Keratinocyte (primary cell): ENCODE measurements around the gene ZBTB21. TPM values are rescaled to one million over a fixed set of nuclear protein-coding genes. Genes with fewer than 3 reads are reported as not detected.

Experiments used
- DNase-seq: peaks from one replicate; pipeline ENCODE4 v3.0.0-alpha.2; 2011; ENCODE audit warnings: low read depth, missing footprints, low spot score
- FAIRE-seq: peaks from 2 replicates; lab custom pipeline; 2011; peaks lifted over from hg19 to GRCh38; lab: Jason Lieb, UNC
- H2AFZ ChIP-seq: 2 replicates; pipeline ENCODE4 v1.6.0; 2012; ENCODE audit warnings: low read length, control low read depth, inconsistent platforms; ENCODE audit not compliant: control insufficient read depth
- H3K27ac ChIP-seq: 2 replicates; pipeline ENCODE4 v1.5.1; 2011; ENCODE audit warnings: low read length; ENCODE audit not compliant: control insufficient read depth, insufficient read depth
- H3K27me3 ChIP-seq: 3 replicates; pipeline ENCODE4 v1.6.0; 2011; ENCODE audit warnings: low read length; ENCODE audit not compliant: control insufficient read depth, insufficient read depth; ENCODE audit errors: extremely low read depth
- H3K36me3 ChIP-seq, 2 experiments: 2 replicates in 1 of 2; 3 replicates in 1 of 2; pipeline ENCODE4 v1.5.1; 2011; ENCODE audit warnings: low read length in 2 of 2, mild to moderate bottlenecking in 1 of 2; ENCODE audit not compliant: control insufficient read depth in 2 of 2, insufficient read depth in 2 of 2; ENCODE audit errors: extremely low read depth in 1 of 2
- H3K4me1 ChIP-seq: 3 replicates; pipeline ENCODE4 v1.5.1; 2011; ENCODE audit warnings: low read length; ENCODE audit not compliant: control insufficient read depth, insufficient read depth; ENCODE audit errors: extremely low read depth
- H3K4me2 ChIP-seq: 3 replicates; pipeline ENCODE4 v1.6.0; 2011; ENCODE audit warnings: low read depth, low read length; ENCODE audit not compliant: control insufficient read depth, insufficient read depth; ENCODE audit errors: extremely low read depth
- H3K4me3 ChIP-seq, 3 experiments: fragments of 200-600 bp in 1 of 3; sonication (generic) in 1 of 3; 2 replicates in 2 of 3; 3 replicates in 1 of 3; pipeline ENCODE4 v1.5.1; 2011 to 2016; ENCODE audit warnings: low read length in 3 of 3, mild to moderate bottlenecking in 3 of 3, control low read depth in 2 of 3, inconsistent platforms in 1 of 3, low read depth in 1 of 3, mixed read lengths in 1 of 3, mixed run types in 1 of 3, moderate library complexity in 1 of 3; ENCODE audit not compliant: control insufficient read depth in 2 of 3, insufficient read depth in 2 of 3; ENCODE audit errors: extremely low read depth in 1 of 3
- H3K79me2 ChIP-seq: 2 replicates; pipeline ENCODE4 v1.6.0; 2012; ENCODE audit warnings: low read length; ENCODE audit not compliant: control insufficient read depth, insufficient read depth
- H3K9ac ChIP-seq: 3 replicates; pipeline ENCODE4 v1.6.0; 2011; ENCODE audit warnings: low read length; ENCODE audit not compliant: control insufficient read depth, insufficient read depth; ENCODE audit errors: extremely low read depth
- H3K9me1 ChIP-seq: 3 replicates; pipeline ENCODE4 v1.6.0; 2011; ENCODE audit warnings: low read length; ENCODE audit not compliant: control insufficient read depth, insufficient read depth; ENCODE audit errors: extremely low read depth
- H3K9me3 ChIP-seq: 2 replicates; pipeline ENCODE4 v1.5.1; 2012; ENCODE audit warnings: low read depth, low read length; ENCODE audit not compliant: control insufficient read depth
- H4K20me1 ChIP-seq: 3 replicates; pipeline ENCODE4 v1.6.0; 2011; ENCODE audit warnings: low read length; ENCODE audit not compliant: control insufficient read depth, insufficient read depth; ENCODE audit errors: extremely low read depth
- CTCF ChIP-seq, 3 experiments: IDR thresholded peaks in 1 of 3; conservative IDR thresholded peaks in 1 of 3; optimal IDR thresholded peaks in 1 of 3; 2 replicates in 2 of 3; 3 replicates in 1 of 3; pipeline versions ENCODE3 to v1.5.1; 2011; ENCODE audit warnings: low read length in 3 of 3, mild to moderate bottlenecking in 3 of 3, moderate library complexity in 2 of 3, control low read depth in 1 of 3, inconsistent platforms in 1 of 3; ENCODE audit not compliant: insufficient read depth in 2 of 3; ENCODE audit errors: extremely low read depth in 1 of 3
- EZH2 ChIP-seq: IDR thresholded peaks from one replicate; pipeline ENCODE4 v1.6.1; 2012; ENCODE audit warnings: inconsistent platforms, mild to moderate bottlenecking, low read length, moderate library complexity
- dilution Hi-C: fragments of 300-500 bp; cut with MboI; formaldehyde crosslinking; loops from one replicate; pipeline ENCODE4 v1.7.0; 2020; ENCODE audit warnings: low sequenced_read_pairs; ENCODE audit not compliant: extremely low pct_ligation_motif_present
- polyA plus RNA-seq, 5 experiments: library from polyadenylated mRNA; depleted of rRNA in 3 of 5; stranded (reverse) in 3 of 5; stranded (forward) in 1 of 5; unstranded in 1 of 5; fragments of >200 nt; gene quantifications; 1 replicate in 1 of 5; 2 replicates in 3 of 5; 3 replicates in 1 of 5; pipeline versions ENCODE4 v1.2.1 to v1.2.3, GENCODE V29; 2011 to 2012; ENCODE audit warnings: missing spikeins in 2 of 5, low read depth in 1 of 5, low replicate concordance in 1 of 5

Gene ZBTB21
- polyA plus RNA-seq, 1 donor (not counting 4 experiments of a cell fraction or from before 2014, with no cell fraction given), result 9.5 TPM

GRCh38 chr21:42006765-42007164 is 3.4 kb downstream of the ZBTB21 start:
- no peak overlapping the region for H3K9ac ChIP-seq
- no peak overlapping the region for H2AFZ ChIP-seq
- no peak overlapping the region for H3K4me2 ChIP-seq
- dilution Hi-C loops, result no loop called here
- H3K79me2 ChIP-seq, result peaks cover 43% of the 10 kb centered on the region
- FAIRE-seq, result no peak
- H3K9me3 ChIP-seq, result no peaks in the 10 kb centered on the region
- H3K4me3 ChIP-seq, result no peak overlapping the region
- no peak overlapping the region for H3K27ac ChIP-seq
- H3K4me1 ChIP-seq, result peaks cover 28% of the 10 kb centered on the region
- H3K9me1 ChIP-seq, result no peaks in the 10 kb centered on the region
- no peaks in the 10 kb centered on the region for H4K20me1 ChIP-seq
- DNase-seq, result no peak
- no peaks in the 10 kb centered on the region for H3K27me3 ChIP-seq
- H3K36me3 ChIP-seq, result peaks cover 2 to 13% of the 10 kb centered on the region in 2 experiments
- TF ChIP-seq EZH2 (no peak), CTCF (optimal IDR thresholded peaks at IDR 0.05 in 1 of 3, IDR thresholded peaks at IDR 0.05 in 1 of 3, conservative IDR thresholded peaks at IDR 0.05 in 1 of 3; ENCODE audit: extremely low read depth in 1 of 3, insufficient read depth in 2 of 3, low read length in 3 of 3) (no peak)

DNA sequence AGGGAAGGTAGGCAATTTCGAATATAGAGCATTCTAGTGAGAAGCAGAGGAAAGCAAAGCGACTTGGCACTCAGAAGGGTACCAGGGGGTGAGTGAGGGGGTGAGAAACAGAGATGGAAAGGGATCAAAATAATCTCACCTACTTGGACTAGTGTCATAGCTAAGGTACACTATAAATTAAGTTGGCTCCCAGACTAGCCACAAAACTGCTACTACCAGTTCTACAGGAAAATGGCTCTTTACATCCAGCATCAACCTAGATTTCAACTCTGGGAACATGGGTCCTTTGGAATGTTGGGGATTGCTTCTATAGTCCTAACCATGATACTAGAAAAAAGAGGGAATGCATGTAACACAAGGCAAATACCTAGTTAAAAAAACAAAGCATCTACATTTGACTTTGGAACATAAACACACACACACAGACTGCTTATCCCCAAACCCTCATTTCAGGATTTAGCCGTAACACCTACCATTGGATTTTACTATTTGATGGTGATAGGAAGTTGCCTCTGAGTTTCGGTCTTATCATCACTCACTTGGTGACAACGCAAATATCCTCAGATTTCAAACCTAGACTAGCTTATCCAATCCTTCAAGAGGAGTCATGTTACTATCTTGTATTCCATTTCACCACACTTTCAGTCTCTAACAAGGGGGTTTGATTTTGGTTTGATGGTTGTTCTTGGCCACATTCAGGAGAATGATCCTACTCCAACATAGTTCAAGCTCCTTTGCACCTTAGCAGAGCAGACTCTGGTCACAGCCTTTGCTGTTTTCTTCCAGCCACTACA is 5.6 kb downstream of the ZBTB21 start:
- peaks cover 5 to 19% of the 10 kb centered on the region in 2 experiments for H3K36me3 ChIP-seq
- FAIRE-seq, result no peak
- no peak overlapping the region for H3K4me3 ChIP-seq
- DNase-seq, result no peak
- no peaks in the 10 kb centered on the region for H3K9me1 ChIP-seq
- dilution Hi-C loops, result no loop called here
- no peak overlapping the region for H3K27ac ChIP-seq
- no peaks in the 10 kb centered on the region for H4K20me1 ChIP-seq
- peaks cover 55% of the 10 kb centered on the region for H3K79me2 ChIP-seq
- no peak for TF ChIP-seq CTCF (optimal IDR thresholded peaks at IDR 0.05 in 1 of 3, IDR thresholded peaks at IDR 0.05 in 1 of 3, conservative IDR thresholded peaks at IDR 0.05 in 1 of 3; ENCODE audit: extremely low read depth in 1 of 3, insufficient read depth in 2 of 3, low read length in 3 of 3)
- H3K4me1 ChIP-seq, result peaks cover 29% of the 10 kb centered on the region
- H2AFZ ChIP-seq, result no peak overlapping the region
- no peak overlapping the region for H3K4me2 ChIP-seq
- no peaks in the 10 kb centered on the region for H3K27me3 ChIP-seq
- H3K9me3 ChIP-seq, result no peaks in the 10 kb centered on the region
- H3K9ac ChIP-seq, result no peak overlapping the region
